ENCODE data around the gene CYP4F22. TPM values are rescaled to one million over a fixed set of nuclear protein-coding genes. Genes with fewer than 3 reads are reported as not detected.
A peak's percentile ranks its signal among the peaks of the same experiment; 100 is the strongest.

CYP4F22 gene
- total and polyA plus RNA-seq, 10 of the 15 experiments (the other 5 are each of a cell fraction or from before 2014, with no cell fraction given): not detected

DNA sequence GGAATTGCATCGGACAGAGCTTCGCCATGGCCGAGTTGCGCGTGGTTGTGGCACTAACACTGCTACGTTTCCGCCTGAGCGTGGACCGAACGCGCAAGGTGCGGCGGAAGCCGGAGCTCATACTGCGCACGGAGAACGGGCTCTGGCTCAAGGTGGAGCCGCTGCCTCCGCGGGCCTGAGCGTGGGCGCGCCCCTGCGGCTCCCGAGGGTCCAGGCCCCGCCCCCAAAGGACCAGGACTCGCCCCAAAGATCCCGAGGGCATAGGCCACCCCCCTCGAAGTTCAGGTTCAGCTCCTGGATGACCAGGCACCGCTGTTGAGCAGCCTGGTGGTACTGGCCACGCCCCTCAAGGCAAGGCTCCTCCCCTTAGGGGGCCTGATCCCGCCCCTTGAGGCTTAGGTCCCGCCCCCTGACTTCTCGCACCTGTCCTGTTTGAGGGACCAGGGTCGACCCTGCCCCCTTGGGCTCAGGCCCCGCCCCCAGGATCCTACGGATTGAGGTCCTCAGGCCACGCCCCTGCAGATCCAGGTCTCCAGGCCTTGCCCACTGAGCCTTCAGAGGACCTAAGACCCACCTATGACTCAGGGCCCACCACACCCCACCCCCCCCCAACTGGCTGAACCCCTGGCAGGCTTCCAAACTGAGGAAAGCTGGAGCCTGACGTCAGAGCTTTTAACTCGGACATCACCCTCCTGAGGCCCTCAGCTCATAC lies 43.1 kb downstream of the CYP4F22 start:
- ChIA-PET CTCF (interaction anchor here (0.6 to 3.4 kb wide), 3 partner anchors 132 to 459 kb away, joined by 4 to 11 read pairs (median 5); partner anchors contain the start of gene AKAP8L), SMC1A (ENCODE audit: uncharacterized antibody, unreplicated experiment) (no interaction called here), RAD21 (ENCODE audit: unreplicated experiment) (no interaction called here), POLR2A (no interaction called here)
- TF ChIP-seq, protein P1, sequence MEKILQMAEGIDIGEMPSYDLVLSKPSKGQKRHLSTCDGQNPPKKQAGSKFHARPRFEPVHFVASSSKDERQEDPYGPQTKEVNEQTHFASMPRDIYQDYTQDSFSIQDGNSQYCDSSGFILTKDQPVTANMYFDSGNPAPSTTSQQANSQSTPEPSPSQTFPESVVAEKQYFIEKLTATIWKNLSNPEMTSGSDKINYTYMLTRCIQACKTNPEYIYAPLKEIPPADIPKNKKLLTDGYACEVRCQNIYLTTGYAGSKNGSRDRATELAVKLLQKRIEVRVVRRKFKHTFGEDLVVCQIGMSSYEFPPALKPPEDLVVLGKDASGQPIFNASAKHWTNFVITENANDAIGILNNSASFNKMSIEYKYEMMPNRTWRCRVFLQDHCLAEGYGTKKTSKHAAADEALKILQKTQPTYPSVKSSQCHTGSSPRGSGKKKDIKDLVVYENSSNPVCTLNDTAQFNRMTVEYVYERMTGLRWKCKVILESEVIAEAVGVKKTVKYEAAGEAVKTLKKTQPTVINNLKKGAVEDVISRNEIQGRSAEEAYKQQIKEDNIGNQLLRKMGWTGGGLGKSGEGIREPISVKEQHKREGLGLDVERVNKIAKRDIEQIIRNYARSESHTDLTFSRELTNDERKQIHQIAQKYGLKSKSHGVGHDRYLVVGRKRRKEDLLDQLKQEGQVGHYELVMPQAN (conservative IDR thresholded peaks at IDR 0.05): no peak
- TF ChIP-seq PBX3 (IDR thresholded peaks at IDR 0.05; ENCODE audit: insufficient replicate concordance, low read depth, low read length): no peak
- TF ChIP-seq, protein P2, sequence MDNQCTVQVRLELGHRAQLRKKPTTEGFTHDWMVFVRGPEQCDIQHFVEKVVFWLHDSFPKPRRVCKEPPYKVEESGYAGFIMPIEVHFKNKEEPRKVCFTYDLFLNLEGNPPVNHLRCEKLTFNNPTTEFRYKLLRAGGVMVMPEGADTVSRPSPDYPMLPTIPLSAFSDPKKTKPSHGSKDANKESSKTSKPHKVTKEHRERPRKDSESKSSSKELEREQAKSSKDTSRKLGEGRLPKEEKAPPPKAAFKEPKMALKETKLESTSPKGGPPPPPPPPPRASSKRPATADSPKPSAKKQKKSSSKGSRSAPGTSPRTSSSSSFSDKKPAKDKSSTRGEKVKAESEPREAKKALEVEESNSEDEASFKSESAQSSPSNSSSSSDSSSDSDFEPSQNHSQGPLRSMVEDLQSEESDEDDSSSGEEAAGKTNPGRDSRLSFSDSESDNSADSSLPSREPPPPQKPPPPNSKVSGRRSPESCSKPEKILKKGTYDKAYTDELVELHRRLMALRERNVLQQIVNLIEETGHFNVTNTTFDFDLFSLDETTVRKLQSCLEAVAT (IDR thresholded peaks at IDR 0.05): no peak
- no peak for TF ChIP-seq CREB1 (IDR thresholded peaks at IDR 0.05; ENCODE audit: low read depth)
- TF ChIP-seq NFYA (IDR thresholded peaks at IDR 0.05; ENCODE audit: borderline replicate concordance, low read depth, low read length): no peak
- no peak for TF ChIP-seq SUZ12 (IDR thresholded peaks at IDR 0.05; ENCODE audit: unreplicated experiment)
- TF ChIP-seq TBL1XR1 (IDR thresholded peaks at IDR 0.05; ENCODE audit: low read depth, low read length): no peak
- TF ChIP-seq ZBTB40 (IDR thresholded peaks at IDR 0.05; ENCODE audit: borderline replicate concordance): no peak
- TF ChIP-seq MXI1 (IDR thresholded peaks at IDR 0.05; ENCODE audit: low read depth, low read length): no peak
- no peak for TF ChIP-seq PML (IDR thresholded peaks at IDR 0.05; ENCODE audit: low read length)
- no peak for TF ChIP-seq TCF3 (IDR thresholded peaks at IDR 0.05; ENCODE audit: borderline replicate concordance, insufficient read depth, low read depth, low read length)
- no TSS peak for BruUV-seq (replicated peaks)
- Histone ChIP-seq H3K4me3 (no peak overlapping the region), H3K36me3 (ENCODE audit: control insufficient read depth in 2 of 2, insufficient read depth in 2 of 2, low read length in 1 of 2) (no peaks in the 10 kb centered on the region), H3K4me2 (ENCODE audit: control insufficient read depth, insufficient read depth) (peak overlapping the region; percentile 26), H3K27ac (ENCODE audit: control insufficient read depth, insufficient read depth) (no peak overlapping the region), H3K4me1 (ENCODE audit: control insufficient read depth, insufficient read depth, low read length) (peaks cover 7% of the 10 kb centered on the region), H3K9ac (ENCODE audit: control insufficient read depth, insufficient read depth, low read length) (no peak overlapping the region), H3K79me2 (ENCODE audit: control insufficient read depth, insufficient read depth, low read length) (no peaks in the 10 kb centered on the region), H2AFZ (ENCODE audit: control insufficient read depth, low read depth, low read length) (peak overlapping the region; percentile 69), H3K9me3 (replicated peaks; ENCODE audit: control insufficient read depth, insufficient read depth, low read length) (no peaks in the 10 kb centered on the region; the same call in 2 of the 3 replicates), H3K27me3 (replicated peaks in 1 of 2; ENCODE audit: control insufficient read depth in 2 of 2, insufficient read depth in 2 of 2, low read length in 1 of 2) (no peaks in the 10 kb centered on the region), H4K20me1 (ENCODE audit: control insufficient read depth, insufficient read depth) (no peaks in the 10 kb centered on the region)
- 23% methylated on average over 39 of the region's 40 CpGs for WGBS (ENCODE audit: insufficient coverage, insufficient replicate concordance, low lambda C conversion rate, missing lambda C conversion rate)
- intact Hi-C loops (cut with micrococcal nuclease; ENCODE audit: unreplicated experiment): no loop called here
- ATAC-seq (no peak), FAIRE-seq (no peak), DNase-seq (ENCODE audit: low read depth, low spot score) (no peak)
- in situ Hi-C loops (cut with MboI): no loop called here

Data from GM12878 (cell line).